Tibial nerve (tissue), 4 donors: ENCODE results near the gene PSORS1C2. TPM values are rescaled to one million over a fixed set of nuclear protein-coding genes. Genes with fewer than 3 reads are reported as not detected.
A peak's percentile ranks its signal among the peaks of the same experiment; 100 is the strongest.

ENCODE experiments used
- DNase-seq, 2 donors: peaks; one replicate each; pipeline ENCODE4 v3.0.0-alpha.2; 2019; ENCODE audit warnings: low spot score in 2 of 2
- H3K27ac ChIP-seq, 4 donors: fragments of 200-600 bp; sonication (generic) in 3 of 4; one replicate each; pipeline ENCODE4 v1.5.1; 2017 to 2019; ENCODE audit warnings: mild to moderate bottlenecking in 1 of 4
- H3K27me3 ChIP-seq, 2 donors: fragments of 200-600 bp; sonication (generic) in 1 of 2; one replicate each; pipeline versions ENCODE4 v1.5.1 to v1.6.0; 2017 to 2019
- H3K36me3 ChIP-seq, 3 donors: fragments of 200-600 bp; sonication (generic); one replicate each; pipeline ENCODE4 v1.5.1; 2018 to 2019
- H3K4me1 ChIP-seq, 4 donors: fragments of 200-600 bp; sonication (generic) in 3 of 4; one replicate each; pipeline ENCODE4 v1.5.1; 2017 to 2019
- H3K4me3 ChIP-seq, 4 donors: fragments of 200-600 bp; sonication (generic) in 3 of 4; one replicate each; pipeline ENCODE4 v1.5.1; 2017 to 2019; ENCODE audit warnings: mild to moderate bottlenecking in 1 of 4, moderate library complexity in 1 of 4
- H3K9me3 ChIP-seq, 4 donors: fragments of 200-600 bp; sonication (generic) in 3 of 4; one replicate each; pipeline ENCODE4 v1.5.1; 2017 to 2019
- CTCF ChIP-seq, 5 experiments: fragments of 200-600 bp in 3 of 5; fragments of 450-650 bp in 2 of 5; sonication (generic) in 3 of 5; IDR thresholded peaks; one replicate each; pipeline ENCODE4 v1.5.1; 2016 to 2019; ENCODE audit warnings: antibody characterized with exemption in 5 of 5, mild to moderate bottlenecking in 3 of 5, moderate library complexity in 2 of 5
- EP300 ChIP-seq, 2 donors: sonication (generic); formaldehyde crosslinking; IDR thresholded peaks; one replicate each; pipeline ENCODE4 v1.6.1; 2017; ENCODE audit warnings: antibody characterized with exemption in 2 of 2, mild to moderate bottlenecking in 1 of 2
- POLR2A ChIP-seq, 2 donors: fragments of 450-650 bp; IDR thresholded peaks; one replicate each; pipeline ENCODE4 v1.6.1; 2017; ENCODE audit warnings: antibody characterized with exemption in 2 of 2, mild to moderate bottlenecking in 2 of 2, moderate library complexity in 2 of 2
- WGBS, 2 donors: methylation state at CpG; one replicate each; pipeline ENCODE4 v1.1.5; 2018; 5-methylcytosine and 5-hydroxymethylcytosine counted together
- total RNA-seq, 4 donors: library from RNA; depleted of rRNA; stranded (reverse); fragments of >200 nt; gene quantifications; one replicate each; pipeline ENCODE4 v1.1.0, GENCODE V29; 2016

PSORS1C2 gene
- total RNA-seq, 4 donors from 2014 or later = not detected

GRCh38 chr6:31114541-31114878 is 24.4 kb downstream of the PSORS1C2 start, which contains the start of gene PSORS1C1:
TSS of gene PSORS1C1 (plus strand) at chr6:31114800. CDS start at chr6:31129633, 14,833 bp downstream.
- WGBS, 2 donors = 16 to 23% methylated on average over 3 of the region's 3 CpGs
- H3K27ac ChIP-seq = peak within 1 kb of the TSS; percentile 22 to 79 (median 69)
- peak within 1 kb of the TSS in 2 of 4 donors; percentile 10 to 33 for H3K4me3 ChIP-seq
- no peaks in the 10 kb centered on the region for H3K27me3 ChIP-seq
- peak; percentile 33 to 66 for DNase-seq
- H3K4me1 ChIP-seq = peaks cover 0 to 40% (median 15%) of the 10 kb centered on the region in 4 donors
- TF ChIP-seq POLR2A (IDR thresholded peaks at IDR 0.05) (no peak), CTCF (IDR thresholded peaks at IDR 0.05) (no peak), EP300 (IDR thresholded peaks at IDR 0.05) (peak in 1 of 2 donors; percentile 47)
- H3K9me3 ChIP-seq = no peaks in the 10 kb centered on the region
- H3K36me3 ChIP-seq = no peaks in the 10 kb centered on the region

GRCh38 chr6:31113861-31114540 is 24.9 kb downstream of the PSORS1C2 start:
- Histone ChIP-seq H3K4me3 (no peak overlapping the region), H3K27me3 (no peaks in the 10 kb centered on the region), H3K27ac (peak overlapping the region in 3 of 4 donors; percentile 61 to 79 (median 77)), H3K9me3 (no peaks in the 10 kb centered on the region), H3K4me1 (peaks cover 0 to 40% (median 15%) of the 10 kb centered on the region in 4 donors), H3K36me3 (no peaks in the 10 kb centered on the region)
- WGBS, 2 donors = 67 to 74% methylated on average over 7 of the region's 7 CpGs
- DNase-seq = no peak
- TF ChIP-seq POLR2A (IDR thresholded peaks at IDR 0.05) (no peak), EP300 (IDR thresholded peaks at IDR 0.05) (no peak), CTCF (IDR thresholded peaks at IDR 0.05) (no peak)

GRCh38 chr6:31112478-31112877 is 26.4 kb downstream of the PSORS1C2 start, which contains the start of gene C6orf15:
TSS of gene C6orf15 (minus strand) at chr6:31112575. CDS start at chr6:31112555, 20 bp downstream.
- H3K27ac ChIP-seq = no peak within 1 kb of the TSS

DNA sequence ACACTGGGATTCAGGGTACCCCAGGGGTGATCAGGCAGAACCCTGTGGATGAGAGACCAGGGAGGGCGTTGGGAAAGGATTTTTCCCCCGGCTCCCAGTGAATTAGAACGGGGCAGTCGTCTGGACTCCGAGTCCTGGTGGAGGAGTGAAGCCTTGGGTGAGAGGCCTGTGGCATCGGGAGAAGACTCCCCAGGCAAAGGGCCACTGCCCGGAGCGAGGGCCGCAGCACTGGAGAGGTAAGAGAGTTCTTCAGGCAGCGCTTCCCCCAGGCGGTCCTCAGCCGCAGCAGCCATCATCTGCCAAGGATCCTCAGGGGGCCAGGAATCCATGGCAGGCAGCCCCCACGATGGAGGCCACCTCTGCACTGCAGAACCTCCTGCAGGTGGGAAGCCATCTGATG is 27.2 kb downstream of the PSORS1C2 start:
- DNase-seq = no peak
- TF ChIP-seq POLR2A (IDR thresholded peaks at IDR 0.05) (no peak), EP300 (IDR thresholded peaks at IDR 0.05) (no peak), CTCF (IDR thresholded peaks at IDR 0.05) (no peak)
- H3K27ac ChIP-seq = no peak overlapping the region
- peaks cover 0 to 27% (median 15%) of the 10 kb centered on the region in 4 donors for H3K4me1 ChIP-seq
- H3K27me3 ChIP-seq = no peaks in the 10 kb centered on the region
- 90 to 91% methylated on average over 13 of the region's 13 CpGs for WGBS, 2 donors
- H3K9me3 ChIP-seq = no peaks in the 10 kb centered on the region
- H3K36me3 ChIP-seq = no peaks in the 10 kb centered on the region
- no peak overlapping the region for H3K4me3 ChIP-seq

More at GRCh38 chr6:31112478-31112877, 26.4 kb downstream of the PSORS1C2 start, which contains the start of gene C6orf15:
- no peak for DNase-seq
- no peaks in the 10 kb centered on the region for H3K9me3 ChIP-seq
- 86 to 91% methylated on average over 5 of the region's 5 CpGs for WGBS, 2 donors
- TF ChIP-seq EP300 (IDR thresholded peaks at IDR 0.05) = no peak
- H3K27me3 ChIP-seq = no peaks in the 10 kb centered on the region
- H3K36me3 ChIP-seq = no peaks in the 10 kb centered on the region
- peaks cover 0 to 34% (median 15%) of the 10 kb centered on the region in 4 donors for H3K4me1 ChIP-seq
- H3K4me3 ChIP-seq = no peak within 1 kb of the TSS

GRCh38 chr6:31110825-31111582 is 27.9 kb downstream of the PSORS1C2 start:
- TF ChIP-seq POLR2A (IDR thresholded peaks at IDR 0.05) = no peak
- TF ChIP-seq CTCF (IDR thresholded peaks at IDR 0.05) = no peak
- no peak for TF ChIP-seq EP300 (IDR thresholded peaks at IDR 0.05)
- H3K9me3 ChIP-seq = no peaks in the 10 kb centered on the region
- no peaks in the 10 kb centered on the region for H3K36me3 ChIP-seq
- peaks cover 0 to 21% (median 15%) of the 10 kb centered on the region in 4 donors for H3K4me1 ChIP-seq
- 61 to 63% methylated on average over 11 of the region's 11 CpGs for WGBS, 2 donors
- H3K4me3 ChIP-seq = no peak overlapping the region
- no peaks in the 10 kb centered on the region for H3K27me3 ChIP-seq
- H3K27ac ChIP-seq = no peak overlapping the region
- DNase-seq = no peak
